Activated CD8-positive, alpha-beta memory T cell treated with anti-CD3 and anti-CD28 coated beads, Interleukin-2, amount 50 U/mL, for 48 hours (primary cell): ENCODE data around the gene TRABD.

Experiments
- DNase-seq: peaks from one replicate; pipeline ENCODE4 v3.0.0-alpha.2; 2020

Gene TRABD

GRCh38 chr22:50175921-50176849, 9.5 kb upstream of the TRABD start:
- no peak for DNase-seq

DNA sequence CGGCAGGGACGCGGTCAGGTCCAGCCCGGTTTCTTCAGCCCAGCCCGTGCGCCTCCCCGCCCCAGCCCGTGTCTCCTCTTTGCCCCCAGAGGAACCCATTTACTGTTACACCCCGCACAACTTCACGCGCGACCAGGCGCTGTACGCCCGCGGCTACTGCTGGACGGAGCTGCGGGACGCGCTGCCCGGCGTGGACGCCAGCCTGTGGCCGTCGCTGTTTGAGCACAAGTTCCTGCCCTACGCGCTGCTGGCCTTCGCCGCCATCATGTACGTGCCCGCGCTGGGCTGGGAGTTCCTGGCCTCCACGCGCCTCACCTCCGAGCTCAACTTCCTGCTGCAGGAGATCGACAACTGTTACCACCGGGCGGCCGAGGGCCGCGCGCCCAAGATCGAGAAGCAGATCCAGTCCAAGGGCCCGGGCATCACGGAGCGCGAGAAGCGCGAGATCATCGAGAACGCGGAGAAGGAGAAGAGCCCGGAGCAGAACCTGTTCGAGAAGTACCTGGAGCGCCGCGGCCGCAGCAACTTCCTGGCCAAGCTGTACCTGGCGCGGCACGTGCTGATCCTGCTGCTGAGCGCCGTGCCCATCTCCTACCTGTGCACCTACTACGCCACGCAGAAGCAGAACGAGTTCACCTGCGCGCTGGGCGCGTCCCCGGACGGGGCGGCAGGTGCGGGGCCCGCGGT, 8.7 kb upstream of the TRABD start:
- no peak for DNase-seq

DNA sequence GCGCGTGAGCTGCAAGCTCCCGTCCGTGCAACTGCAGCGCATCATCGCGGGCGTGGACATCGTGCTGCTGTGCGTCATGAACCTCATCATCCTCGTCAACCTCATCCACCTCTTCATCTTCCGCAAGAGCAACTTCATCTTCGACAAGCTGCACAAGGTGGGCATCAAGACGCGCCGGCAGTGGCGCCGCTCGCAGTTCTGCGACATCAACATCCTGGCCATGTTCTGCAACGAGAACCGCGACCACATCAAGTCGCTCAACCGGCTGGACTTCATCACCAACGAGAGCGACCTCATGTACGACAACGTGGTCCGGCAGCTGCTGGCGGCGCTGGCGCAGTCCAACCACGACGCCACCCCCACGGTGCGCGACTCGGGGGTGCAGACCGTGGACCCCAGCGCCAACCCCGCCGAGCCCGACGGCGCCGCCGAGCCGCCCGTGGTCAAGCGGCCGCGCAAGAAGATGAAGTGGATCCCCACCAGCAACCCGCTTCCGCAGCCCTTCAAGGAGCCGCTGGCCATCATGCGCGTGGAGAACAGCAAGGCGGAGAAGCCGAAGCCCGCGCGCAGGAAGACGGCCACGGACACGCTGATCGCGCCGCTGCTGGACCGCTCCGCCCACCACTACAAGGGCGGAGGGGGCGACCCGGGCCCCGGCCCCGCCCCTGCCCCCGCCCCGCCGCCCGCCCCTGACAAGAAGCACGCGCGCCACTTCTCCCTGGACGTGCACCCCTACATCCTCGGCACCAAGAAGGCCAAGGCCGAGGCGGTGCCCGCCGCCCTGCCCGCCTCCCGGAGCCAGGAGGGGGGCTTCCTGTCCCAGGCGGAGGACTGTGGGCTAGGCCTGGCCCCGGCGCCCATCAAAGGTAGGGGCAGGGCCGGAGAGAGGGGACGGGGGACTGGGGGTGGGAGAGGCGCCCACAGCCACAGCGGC, 7.9 kb upstream of the TRABD start:
- DNase-seq = no peak

GRCh38 chr22:50178471-50178864, 7.2 kb upstream of the TRABD start:
- no peak for DNase-seq

DNA sequence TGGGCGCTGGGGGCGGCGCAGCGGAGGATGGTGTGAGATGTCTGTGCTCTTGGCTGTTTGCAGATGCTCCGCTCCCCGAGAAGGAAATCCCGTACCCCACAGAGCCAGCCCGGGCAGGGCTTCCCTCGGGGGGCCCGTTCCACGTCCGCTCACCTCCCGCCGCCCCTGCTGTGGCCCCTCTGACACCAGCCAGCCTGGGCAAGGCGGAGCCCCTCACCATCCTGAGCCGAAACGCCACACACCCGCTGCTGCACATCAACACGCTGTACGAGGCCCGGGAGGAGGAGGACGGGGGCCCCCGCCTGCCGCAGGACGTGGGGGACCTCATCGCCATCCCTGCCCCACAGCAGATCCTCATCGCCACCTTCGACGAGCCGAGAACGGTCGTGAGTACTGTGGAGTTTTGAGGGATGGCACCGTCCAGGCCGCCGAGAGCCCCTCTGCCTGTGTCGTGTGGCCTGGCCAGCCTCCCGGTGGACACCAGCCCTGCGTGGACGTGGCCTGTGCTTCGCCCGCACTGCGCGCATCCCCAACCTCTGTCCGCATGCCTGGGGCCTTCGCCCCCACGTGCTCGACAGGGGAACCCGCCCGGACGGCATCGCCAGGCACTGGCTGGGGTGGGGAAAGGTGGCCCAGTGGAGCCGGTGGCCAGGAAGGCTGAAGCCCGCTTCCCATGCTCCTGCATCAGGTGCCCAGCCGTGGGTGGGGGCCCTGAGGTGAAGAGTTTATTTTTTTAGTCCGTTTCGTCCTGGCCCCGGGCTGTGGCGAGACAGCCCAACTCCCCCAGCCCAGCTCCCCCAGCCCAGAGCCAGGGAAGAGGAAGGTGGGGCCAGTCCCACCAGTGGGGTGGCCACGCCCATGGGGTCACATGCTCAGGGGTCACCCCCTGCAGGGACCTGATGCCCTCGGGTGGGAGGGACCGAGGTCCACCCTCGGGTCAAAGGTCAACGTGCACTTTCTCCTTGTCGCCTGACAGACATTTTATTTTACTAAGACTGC, 6.5 kb upstream of the TRABD start:
- DNase-seq = no peak

DNA sequence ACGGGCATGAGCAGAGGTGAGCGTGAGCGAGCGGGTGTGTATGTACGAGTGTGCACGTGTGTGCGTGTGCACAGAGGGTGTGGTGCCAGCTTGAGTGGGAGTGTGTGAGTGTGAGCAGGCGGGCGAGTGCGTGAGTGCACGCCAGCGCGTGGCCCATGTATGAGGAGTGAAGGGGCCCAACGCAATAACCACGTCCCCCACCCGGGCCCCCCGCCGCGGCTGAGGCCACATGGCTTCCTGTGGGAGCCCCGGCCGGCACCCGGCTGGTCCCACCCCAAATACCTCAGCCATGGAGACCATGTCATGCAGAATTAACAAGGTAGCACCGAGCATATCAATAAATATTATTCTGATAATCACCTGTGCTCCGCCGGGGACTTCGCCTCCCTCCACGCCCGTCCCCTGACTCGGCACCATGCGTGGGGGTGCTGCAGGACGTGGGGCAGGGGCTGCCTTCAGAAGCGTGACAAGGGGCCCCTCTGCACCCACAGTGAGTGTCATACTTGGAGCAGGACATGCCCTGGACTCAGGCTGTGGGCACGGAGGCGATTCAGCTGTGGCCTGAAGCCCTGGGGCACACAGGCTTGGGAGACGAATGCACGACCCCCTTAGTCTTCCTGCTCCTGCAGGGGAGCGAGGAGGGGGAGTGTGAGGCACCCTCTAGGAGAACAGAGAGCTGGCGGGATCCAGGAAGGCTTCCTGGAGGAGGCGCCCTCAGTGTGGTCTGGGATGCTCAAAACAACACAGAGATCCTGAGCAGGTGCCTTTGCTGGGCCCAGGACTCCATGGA, 5.6 kb upstream of the TRABD start:
- no peak for DNase-seq

DNA sequence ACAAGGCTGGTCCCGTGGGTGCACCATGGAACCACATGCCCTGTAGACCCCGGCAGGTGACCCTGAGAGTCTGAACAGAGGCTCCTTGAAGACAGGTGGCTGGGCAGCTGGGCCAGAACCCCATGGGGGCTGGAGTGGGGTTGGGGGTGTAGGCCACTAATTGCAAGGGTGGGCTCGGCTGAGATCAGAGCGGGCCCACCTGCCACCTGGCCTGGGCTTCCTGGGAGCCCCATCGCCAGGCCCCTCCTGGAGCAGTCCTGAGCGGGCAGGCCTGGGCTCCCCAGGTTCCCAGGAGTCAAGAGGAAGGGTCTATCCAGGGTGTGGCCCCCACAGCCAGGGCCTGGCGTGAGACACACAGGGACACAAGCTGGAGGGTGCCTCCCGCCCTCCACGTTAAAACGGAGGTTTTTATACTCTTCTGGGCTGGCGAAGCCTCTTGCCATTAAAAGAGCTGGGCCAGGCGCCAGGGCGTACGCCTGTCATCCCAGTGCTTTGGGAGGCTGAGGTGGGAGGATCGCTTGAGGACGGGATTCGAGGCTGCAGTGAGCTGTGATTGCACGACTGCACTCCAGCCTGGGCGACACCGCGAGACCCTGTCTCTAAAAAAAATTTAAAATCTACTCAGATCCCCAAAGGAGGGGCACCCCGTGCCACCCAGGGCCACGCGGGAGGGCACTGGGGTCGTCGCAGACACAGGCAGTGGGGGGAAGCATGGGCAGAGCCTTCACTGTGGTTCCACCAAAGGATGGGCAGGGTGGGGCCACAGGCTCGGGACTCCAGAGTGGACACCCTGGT, 4.8 kb upstream of the TRABD start:
- DNase-seq = no peak

DNA sequence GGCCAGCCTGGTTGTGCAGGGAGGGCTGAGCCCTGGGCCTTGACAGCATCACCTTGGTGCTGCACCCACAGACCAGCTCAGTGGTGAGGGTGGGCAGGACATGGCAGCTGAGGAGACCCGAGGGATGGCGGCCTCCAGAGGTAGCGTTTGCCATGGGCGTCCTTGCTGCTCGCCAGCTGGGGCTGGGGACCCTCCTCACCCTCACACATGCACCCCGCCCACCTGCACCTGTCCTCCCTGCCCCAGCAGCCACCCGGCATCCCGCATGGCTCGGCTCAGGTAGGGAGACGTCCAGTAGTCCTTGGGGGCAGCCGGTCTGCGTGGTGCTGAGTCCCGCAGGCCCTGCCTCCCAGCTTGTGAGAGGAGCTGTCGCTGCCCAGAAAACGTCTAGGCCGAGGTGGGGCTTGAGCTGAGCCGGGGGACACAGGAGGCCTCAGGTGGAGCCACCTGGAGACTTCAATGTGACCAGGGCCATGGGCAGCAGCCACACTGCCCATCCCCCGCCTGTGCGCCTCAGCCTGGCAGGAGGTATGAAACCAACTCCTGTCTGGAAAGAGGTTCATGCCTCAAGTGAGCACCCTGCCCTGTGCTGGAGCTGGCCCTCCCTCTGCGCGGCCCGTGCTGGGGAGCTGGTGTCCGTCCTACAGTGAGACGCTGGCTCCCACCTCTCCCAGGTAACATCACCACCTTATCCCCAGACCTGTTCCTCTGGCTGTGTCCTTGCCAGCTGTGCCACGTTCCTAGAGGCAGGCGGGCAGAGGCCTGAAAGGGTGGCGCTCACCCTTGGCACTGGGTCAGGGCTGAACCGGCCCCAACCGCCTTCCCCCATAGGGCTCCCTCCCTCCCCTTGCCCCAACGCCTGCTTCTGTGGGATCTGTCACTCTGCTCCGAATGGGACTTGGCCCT, 3.3 kb upstream of the TRABD start:
- DNase-seq = no peak

DNA sequence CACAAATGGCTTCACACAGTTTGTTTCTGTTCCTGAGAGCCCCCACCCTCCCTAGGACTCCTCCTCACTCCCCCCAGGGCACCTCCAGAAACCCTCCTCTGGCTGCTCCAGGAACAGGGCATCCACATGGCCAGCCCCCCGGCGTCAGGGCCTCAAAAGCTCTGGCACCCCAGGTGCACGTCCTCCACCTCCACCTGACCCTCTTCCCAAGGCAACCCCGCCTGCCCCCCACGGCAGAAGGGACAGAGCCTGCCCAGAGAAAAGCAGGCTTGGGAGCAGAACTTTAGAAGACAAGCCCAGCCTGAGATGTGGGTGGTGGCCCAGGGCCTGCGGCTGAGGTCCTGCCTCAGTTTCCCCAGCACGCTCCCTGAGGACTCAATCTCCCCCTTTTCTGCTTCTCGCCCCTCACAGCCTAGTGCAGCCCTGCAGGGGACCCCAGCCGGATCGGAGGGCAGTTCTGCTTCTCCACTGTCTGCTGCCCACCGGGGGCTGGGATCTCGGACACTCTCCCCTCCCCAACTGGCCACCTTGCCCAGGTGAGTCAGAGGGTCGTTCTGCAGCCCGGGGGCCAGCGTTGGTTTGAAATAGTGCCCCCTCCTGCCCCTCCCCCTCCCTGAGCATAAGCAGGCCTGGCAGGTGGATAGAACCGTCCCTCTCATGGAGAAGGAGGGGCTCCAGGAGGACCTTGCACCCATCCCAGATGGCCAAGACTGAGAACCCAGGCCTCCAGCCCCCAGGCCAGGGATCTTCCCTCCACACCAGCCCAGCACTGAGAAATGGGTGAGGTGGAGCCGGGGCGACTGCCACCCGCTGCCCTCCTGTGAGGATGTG, 2.4 kb upstream of the TRABD start:
- DNase-seq = no peak

- DNase-seq = no peak
Measured at GRCh38 chr22:50184004-50184901, 1.5 kb upstream of the TRABD start.

DNA sequence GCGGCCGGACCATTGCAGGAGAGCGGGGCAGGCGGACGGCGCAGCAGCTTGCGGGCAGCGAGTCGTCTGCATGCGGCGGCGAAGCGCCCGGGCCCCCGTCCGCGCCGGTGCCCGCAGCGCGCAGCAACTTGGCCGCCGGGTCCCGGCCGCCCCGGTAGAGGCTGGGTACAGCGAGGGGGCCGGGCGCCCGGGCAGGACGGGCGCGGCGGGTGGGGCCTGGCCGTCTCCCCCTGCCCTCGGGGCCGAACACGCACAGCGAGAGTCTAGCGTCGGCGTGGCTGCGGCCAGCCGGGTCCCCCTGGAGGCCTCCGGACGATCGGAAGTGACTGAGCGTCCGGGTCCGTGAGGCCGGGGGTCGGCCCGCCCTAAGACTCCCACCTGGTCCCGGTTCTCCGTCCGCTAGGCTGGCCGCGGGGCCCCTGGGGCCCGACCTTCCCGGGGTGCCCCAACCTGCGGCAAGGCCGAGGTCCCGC, 775 bp upstream of the TRABD start:
- no peak for DNase-seq

DNA sequence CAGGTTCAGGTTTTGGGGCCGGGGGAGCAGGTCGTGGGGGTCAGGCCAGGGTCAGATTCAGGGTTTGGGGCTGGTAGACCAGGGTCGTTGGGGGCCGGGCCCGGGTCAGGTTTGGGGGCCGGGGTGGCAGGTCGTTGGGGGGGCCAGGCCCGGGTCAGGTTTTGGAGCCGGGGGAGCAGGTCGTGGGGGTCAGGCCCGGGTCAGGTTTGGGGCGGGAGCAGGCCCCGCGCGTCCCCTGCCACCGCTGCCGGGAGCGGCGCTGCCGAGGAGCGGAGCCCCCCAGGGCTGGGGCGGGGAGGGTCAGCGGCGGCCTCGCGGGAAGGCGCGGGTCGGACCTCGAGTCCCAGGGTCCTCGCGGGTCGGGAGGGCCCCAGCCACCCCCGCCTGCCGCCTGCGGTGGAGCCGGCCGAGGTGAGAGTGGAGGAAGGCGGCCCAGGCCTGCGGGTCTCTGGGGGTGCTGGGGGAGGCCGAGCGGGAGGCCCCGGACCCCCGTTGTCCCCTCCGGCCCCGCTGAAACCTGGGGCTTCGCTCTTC, 535 bp downstream of the TRABD start:
- no peak for DNase-seq

DNA sequence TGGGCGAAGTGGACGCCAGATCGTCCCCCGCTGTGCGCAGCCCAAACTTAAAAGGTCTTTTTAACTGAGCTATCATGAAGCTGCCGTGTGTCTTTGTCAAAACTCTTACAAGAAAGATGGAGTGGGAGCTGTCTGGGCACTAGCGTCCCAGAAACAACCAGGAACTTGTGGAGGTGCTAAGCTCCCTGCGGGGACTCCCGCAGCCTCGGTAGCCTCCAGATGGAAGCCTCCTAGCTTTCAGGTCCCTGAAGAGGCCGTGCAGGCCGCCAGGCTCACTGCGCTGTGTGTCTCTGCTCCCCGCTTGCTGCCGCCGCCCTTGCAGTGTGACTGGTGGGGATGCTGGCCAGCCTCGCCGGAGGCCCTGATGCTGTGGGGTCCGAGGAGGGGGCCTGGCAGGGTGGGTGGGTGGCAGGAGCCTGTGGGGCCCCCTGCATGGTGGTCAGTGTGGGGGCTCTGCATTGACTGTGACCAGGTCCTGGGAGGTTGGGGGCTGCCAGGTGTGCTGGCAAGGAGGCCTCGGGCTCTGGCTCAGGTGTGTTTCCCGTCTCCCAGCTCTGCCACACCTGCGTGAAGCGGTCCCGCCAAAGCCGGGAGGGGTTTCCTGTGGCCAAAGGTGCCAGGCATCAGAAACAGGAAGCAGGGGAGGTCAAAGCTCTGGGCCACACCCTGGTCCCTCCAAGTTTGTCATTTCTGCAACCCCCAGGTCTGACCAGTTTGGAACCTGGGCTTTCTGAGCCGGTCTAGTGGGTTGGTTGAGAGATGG, 1.2 kb downstream of the TRABD start:
- DNase-seq = no peak

GRCh38 chr22:50188356-50188755, 2.6 kb downstream of the TRABD start:
- no peak for DNase-seq

DNA sequence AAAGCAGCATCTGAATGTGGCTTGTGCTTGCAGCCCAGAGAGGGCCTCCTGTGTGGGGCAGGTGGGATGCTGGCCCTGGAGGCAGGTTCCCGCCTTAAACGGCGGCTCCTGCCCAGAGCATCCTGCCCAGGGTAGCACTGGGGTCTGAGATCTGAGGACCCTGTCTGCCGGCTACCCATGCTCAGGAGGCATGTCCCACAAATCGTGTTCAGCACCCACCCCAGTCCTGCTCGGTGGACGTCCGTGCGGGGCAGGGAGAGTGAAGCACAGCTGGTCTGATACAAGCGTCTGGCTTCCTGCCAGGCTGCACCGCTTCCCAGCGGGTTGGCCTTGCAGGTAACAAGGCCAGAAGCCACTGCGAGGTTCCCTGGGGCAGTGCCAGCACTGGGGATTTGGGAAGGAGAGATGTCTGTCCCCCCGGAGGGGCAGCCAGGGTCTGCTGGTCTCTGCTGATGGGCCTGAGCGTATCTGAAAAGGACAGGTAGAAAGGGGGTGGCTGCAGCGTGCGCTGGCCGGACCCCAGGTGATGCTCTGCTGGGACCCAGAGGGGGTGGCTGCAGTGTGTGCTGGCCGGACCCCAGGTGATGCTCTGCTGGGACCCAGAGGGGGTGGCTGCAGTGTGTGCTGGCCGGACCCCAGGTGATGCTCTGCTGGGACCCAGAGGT, 3.6 kb downstream of the TRABD start:
- DNase-seq = no peak
